Measurements from ENCODE around the gene KANSL3. TPM values are rescaled to one million over a fixed set of nuclear protein-coding genes. Genes with fewer than 3 reads are reported as not detected.
A peak's percentile ranks its signal among the peaks of the same experiment; 100 is the strongest.

Gene KANSL3
- total RNA-seq, 1 donor from 2014 or later: 36.3 TPM

GRCh38 chr2:96633641-96634040, 4.5 kb downstream of the KANSL3 start:
- no peaks in the 10 kb centered on the region for H3K9me3 Mint-ChIP-seq (ENCODE audit: unreplicated experiment)
- no peak overlapping the region for H3K4me3 Mint-ChIP-seq (ENCODE audit: unreplicated experiment)
- peaks cover 4% of the 10 kb centered on the region for H3K36me3 Mint-ChIP-seq (ENCODE audit: low read depth, unreplicated experiment)
- H3K27ac Mint-ChIP-seq (ENCODE audit: unreplicated experiment): no peak overlapping the region
- TF ChIP-seq, protein P1, sequence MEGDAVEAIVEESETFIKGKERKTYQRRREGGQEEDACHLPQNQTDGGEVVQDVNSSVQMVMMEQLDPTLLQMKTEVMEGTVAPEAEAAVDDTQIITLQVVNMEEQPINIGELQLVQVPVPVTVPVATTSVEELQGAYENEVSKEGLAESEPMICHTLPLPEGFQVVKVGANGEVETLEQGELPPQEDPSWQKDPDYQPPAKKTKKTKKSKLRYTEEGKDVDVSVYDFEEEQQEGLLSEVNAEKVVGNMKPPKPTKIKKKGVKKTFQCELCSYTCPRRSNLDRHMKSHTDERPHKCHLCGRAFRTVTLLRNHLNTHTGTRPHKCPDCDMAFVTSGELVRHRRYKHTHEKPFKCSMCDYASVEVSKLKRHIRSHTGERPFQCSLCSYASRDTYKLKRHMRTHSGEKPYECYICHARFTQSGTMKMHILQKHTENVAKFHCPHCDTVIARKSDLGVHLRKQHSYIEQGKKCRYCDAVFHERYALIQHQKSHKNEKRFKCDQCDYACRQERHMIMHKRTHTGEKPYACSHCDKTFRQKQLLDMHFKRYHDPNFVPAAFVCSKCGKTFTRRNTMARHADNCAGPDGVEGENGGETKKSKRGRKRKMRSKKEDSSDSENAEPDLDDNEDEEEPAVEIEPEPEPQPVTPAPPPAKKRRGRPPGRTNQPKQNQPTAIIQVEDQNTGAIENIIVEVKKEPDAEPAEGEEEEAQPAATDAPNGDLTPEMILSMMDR (IDR thresholded peaks at IDR 0.05; ENCODE audit: unreplicated experiment): no peak
- peaks cover 2% of the 10 kb centered on the region for H3K27me3 Mint-ChIP-seq (ENCODE audit: unreplicated experiment)
- DNase-seq (ENCODE audit: low spot score): no peak
- peaks cover 13% of the 10 kb centered on the region for H3K4me1 Mint-ChIP-seq (ENCODE audit: unreplicated experiment)

DNA sequence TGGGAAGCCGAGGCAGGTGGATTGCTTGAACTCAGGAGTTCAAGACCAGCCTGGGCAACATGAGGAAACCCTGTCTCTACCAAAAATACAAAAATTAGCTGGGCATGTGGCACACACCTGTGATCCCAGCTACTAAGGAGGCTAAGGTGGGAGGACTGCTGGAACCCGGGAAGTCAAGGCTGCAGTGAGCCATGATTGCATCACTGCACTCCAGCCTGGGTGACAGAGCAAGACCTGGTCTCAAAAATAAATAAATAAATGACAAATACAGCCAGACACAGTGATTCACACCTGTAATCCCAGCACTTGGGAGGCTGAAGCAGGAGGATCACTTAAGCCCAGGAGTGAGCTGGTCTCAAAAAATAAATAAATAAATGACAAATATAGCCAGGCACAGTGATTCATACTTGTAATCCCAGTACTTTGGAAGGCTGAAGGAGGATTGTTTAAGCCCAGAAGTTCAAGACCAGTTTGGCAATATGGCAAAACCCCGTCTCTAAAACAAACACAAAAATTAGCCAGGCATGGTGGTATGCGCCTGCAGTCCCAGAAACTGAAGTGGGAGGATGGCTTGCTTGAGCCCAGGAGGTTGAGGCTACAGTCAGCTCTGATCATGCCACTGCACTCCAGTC, 6.2 kb downstream of the KANSL3 start:
- H3K9me3 Mint-ChIP-seq (ENCODE audit: unreplicated experiment): no peaks in the 10 kb centered on the region
- no peak for DNase-seq (ENCODE audit: low spot score)
- TF ChIP-seq, protein P1 (IDR thresholded peaks at IDR 0.05; ENCODE audit: unreplicated experiment): no peak
- H3K4me3 Mint-ChIP-seq (ENCODE audit: unreplicated experiment): no peak overlapping the region
- no peak overlapping the region for H3K27ac Mint-ChIP-seq (ENCODE audit: unreplicated experiment)
- H3K27me3 Mint-ChIP-seq (ENCODE audit: unreplicated experiment): no peaks in the 10 kb centered on the region
- peaks cover 11% of the 10 kb centered on the region for H3K36me3 Mint-ChIP-seq (ENCODE audit: low read depth, unreplicated experiment)
- H3K4me1 Mint-ChIP-seq (ENCODE audit: unreplicated experiment): peaks cover 5% of the 10 kb centered on the region

DNA sequence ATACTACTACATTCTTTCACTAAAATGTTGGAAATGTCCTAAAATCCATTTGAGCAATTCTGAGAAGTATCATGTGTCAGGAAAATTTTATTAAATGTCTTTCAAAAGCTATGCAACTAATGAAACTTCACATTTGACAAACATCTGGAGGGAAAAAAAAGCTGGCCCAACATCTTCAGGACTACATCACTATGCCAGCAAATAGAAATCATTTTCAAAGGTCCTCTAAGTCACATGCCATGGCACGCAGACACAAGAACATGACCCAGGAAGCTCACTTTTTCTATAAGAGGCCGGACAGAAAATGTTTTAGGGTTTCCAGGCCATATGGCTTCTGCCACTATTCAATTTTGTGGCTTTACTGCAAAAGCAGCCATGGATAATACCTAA, 11.6 kb downstream of the KANSL3 start:
- H3K27me3 Mint-ChIP-seq (ENCODE audit: unreplicated experiment): no peaks in the 10 kb centered on the region
- peak overlapping the region; percentile 13 for H3K27ac Mint-ChIP-seq (ENCODE audit: unreplicated experiment)
- H3K36me3 Mint-ChIP-seq (ENCODE audit: low read depth, unreplicated experiment): peaks cover 12% of the 10 kb centered on the region
- peaks cover 3% of the 10 kb centered on the region for H3K4me1 Mint-ChIP-seq (ENCODE audit: unreplicated experiment)
- H3K4me3 Mint-ChIP-seq (ENCODE audit: unreplicated experiment): no peak overlapping the region
- DNase-seq (ENCODE audit: low spot score): no peak
- TF ChIP-seq, protein P1 (IDR thresholded peaks at IDR 0.05; ENCODE audit: unreplicated experiment): no peak
- no peaks in the 10 kb centered on the region for H3K9me3 Mint-ChIP-seq (ENCODE audit: unreplicated experiment)

DNA sequence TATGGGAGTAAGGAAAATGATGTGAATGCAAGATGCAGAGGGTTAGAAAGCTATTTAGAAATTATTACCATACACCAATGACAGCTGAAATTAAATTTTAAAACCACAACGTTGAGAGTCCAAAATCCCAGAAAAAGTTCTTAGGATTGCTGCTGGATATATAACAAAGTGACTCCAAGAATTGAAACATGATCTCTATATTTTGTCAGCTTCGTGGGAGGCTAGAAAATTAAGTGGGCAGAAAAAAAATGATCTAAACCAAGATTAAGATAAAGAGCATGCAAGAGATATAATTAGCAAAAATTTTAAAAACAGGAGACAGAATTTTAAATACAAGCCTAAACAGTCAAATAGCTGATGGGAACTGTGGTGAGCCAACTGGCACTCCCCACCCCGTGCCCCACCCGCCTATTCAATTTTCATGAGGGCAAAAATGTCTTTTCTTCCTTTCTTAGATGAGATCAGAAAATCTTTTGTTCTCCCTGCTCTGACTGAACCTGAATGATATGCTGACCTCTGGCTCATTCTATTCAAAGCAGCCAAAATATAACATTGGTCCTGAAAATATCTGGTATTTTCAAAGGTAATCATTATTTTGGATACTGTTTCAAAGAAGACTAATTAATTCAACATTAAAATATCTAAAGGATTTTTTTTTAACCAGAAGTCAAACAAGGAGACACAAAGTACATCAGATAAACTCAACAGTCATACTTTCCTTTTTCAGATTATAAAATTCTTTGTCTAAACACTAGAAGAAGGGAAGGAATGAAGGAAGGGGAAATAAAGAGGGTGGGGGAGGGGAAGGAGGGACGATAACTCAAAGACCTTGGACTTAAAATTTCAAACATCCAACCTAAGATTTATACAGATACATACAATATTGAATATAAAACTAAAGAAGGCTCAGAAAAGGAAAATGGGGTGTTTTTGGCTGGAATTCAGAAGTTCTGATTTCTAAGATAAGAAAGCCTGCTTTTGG, 12.2 kb downstream of the KANSL3 start:
- DNase-seq (ENCODE audit: low spot score): no peak
- Mint-ChIP-seq H3K4me3 (ENCODE audit: unreplicated experiment) (no peak overlapping the region), H3K36me3 (ENCODE audit: low read depth, unreplicated experiment) (peaks cover 14% of the 10 kb centered on the region), H3K27ac (ENCODE audit: unreplicated experiment) (peak overlapping the region; percentile 13), H3K4me1 (ENCODE audit: unreplicated experiment) (peaks cover 3% of the 10 kb centered on the region), H3K27me3 (ENCODE audit: unreplicated experiment) (no peaks in the 10 kb centered on the region), H3K9me3 (ENCODE audit: unreplicated experiment) (no peaks in the 10 kb centered on the region)
- TF ChIP-seq, protein P1 (IDR thresholded peaks at IDR 0.05; ENCODE audit: unreplicated experiment): no peak

DNA sequence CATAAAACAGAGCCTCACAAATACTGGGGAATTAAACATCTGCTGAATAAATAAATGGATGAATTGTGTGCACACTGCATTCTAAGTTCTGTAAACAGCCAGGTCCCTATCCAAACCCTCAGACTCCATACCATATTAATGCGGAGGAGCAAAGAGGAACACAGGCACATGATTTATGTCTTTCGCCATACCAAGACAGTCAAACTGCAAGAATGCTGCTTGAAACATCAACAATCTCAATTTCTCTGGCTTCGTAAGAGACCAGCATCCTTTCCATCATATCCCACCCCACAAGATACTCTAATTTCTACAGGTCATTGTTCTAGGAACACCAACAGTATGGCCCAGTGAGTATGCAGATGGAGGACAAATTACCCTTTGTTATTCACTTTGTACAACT, 15.0 kb downstream of the KANSL3 start:
- Mint-ChIP-seq H3K9me3 (ENCODE audit: unreplicated experiment) (no peaks in the 10 kb centered on the region), H3K4me3 (ENCODE audit: unreplicated experiment) (no peak overlapping the region), H3K36me3 (ENCODE audit: low read depth, unreplicated experiment) (peaks cover 27% of the 10 kb centered on the region), H3K27me3 (ENCODE audit: unreplicated experiment) (peaks cover 2% of the 10 kb centered on the region), H3K4me1 (ENCODE audit: unreplicated experiment) (peaks cover 3% of the 10 kb centered on the region), H3K27ac (ENCODE audit: unreplicated experiment) (no peak overlapping the region)
- TF ChIP-seq, protein P1 (IDR thresholded peaks at IDR 0.05; ENCODE audit: unreplicated experiment): no peak
- DNase-seq (ENCODE audit: low spot score): no peak
